Stimulated activated naive CD4-positive, alpha-beta T cell treated with Interleukin-2 at 50 U/mL for 16 hours (primary cell): ENCODE data around the gene AK4.

Source experiments
- DNase-seq: peaks from one replicate; lab custom pipeline; 2025; lab: John Stamatoyannopoulos, UW

Gene AK4

DNA sequence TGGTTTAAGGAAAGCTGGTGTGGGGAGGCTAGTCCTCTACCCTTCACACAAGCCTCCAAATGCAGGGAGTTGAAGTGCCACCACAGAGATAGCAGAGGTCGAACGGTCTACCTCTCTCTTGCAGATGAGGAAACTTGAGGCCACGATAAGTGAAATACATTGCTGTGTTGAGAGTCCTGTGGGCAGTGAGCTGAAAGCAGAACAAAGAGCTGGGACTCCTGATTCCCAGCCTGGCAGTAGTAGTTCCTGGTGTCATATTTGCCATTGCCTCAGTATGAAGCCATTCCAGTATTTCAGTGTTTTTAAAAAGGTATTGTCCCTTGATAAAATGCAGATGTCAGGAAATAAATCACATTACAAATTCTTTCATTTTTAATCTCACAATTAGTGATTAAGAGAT lies 28.6 kb downstream of the AK4 start:
- no peak for DNase-seq

DNA sequence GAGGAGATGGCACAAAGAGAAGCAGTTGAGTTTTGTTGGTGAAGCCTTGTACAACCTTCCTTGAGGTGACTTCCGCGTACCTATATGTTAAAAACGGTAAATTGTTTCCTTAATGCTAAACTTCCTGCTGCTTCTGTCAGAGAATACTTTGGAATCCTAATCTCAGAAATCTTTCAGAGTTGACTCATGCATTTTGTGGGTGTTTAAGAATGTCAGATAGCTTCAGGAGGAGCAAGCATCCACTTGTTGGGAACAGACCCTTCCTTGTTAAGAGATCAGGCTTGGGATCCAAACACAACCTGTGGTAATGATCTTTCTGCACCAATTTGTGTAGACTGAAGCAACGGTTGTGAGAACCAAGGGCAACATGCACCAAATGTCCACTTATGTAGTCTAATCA lies 29.5 kb downstream of the AK4 start:
- DNase-seq, result no peak

DNA sequence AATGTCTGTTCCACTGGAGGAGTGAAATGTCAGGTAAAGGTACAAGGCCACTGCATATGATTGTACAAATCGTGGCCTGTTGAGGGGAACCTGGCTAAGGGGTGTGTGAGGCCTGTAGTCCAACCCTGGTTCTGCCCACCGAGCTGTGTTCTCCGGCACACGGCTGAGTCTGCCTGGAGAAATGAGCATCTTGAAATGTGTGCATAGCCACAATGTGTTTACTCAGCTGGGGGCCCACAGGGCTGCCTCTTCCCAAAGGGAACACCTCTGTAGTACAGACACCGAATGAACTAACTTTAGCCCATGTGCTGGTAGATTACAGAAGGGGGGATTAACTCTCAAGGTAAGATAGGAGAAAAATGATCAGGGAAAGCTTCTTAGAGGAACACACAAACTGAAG lies 30.2 kb downstream of the AK4 start:
- no peak for DNase-seq

DNA sequence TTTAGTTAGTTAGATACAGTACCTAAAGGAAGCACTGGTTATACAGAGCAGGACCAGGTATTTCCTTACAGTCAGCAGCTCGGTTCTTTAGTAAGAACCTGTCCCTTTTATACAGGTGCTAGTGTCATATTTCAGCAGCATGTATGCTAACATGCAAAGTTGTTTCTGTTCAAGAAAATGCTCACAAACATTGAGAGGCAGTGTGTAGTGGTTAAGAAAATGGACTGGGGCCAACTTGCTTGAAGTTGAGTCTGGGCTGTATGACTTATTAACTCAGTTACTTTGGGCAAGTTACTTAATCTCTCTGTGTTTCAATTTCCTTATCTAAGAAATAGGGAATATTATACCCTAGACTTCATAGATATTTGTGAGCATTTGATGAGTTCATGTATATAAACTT lies 31.1 kb downstream of the AK4 start:
- no peak for DNase-seq

DNA sequence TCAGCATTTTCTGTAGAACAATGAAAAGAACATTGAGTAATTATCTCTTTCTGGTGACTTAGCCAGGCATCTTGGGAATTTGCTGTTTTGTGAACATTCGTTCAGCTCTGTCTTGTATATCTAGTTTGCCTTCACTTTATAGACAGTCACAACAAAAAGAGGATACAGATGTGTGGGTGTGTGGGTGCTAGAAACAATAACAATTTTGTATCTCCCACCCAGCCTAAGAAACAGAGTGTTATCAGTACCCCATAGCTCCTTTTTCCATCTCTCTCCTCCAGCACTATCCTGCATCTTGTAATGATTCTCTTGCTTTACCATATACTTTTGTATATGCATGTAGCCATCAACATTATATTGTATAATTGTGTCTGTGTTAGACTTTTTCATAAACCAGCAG lies 33.0 kb downstream of the AK4 start:
- DNase-seq, result no peak

DNA sequence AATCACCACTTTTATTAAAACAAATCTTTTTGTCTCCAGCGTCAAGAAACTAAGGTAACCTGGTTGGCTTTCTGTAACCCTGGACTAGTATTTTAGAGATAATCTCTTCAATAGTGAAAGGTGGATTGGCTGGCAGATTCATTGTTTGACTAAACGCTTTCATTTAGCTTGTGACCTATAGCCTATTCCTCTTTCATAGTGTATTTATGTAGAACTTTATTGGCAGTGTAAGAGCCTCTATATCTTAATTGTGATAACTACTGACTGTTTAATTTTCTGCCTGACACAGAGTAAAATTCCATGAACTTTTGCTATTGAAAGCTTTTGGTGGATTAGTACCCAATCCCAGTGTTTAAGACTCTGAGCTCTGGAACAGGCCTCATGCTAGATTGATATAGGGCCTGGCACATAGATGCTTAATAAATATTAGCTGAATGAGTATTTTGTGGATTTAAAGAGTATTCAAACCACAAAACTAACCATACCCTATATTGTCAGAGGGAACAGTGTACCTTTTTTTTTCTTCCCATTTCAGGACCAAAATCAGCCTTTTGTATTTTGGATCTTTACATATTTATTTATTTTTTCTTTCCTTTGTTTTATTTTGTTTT lies 34.8 kb downstream of the AK4 start:
- DNase-seq, result no peak

DNA sequence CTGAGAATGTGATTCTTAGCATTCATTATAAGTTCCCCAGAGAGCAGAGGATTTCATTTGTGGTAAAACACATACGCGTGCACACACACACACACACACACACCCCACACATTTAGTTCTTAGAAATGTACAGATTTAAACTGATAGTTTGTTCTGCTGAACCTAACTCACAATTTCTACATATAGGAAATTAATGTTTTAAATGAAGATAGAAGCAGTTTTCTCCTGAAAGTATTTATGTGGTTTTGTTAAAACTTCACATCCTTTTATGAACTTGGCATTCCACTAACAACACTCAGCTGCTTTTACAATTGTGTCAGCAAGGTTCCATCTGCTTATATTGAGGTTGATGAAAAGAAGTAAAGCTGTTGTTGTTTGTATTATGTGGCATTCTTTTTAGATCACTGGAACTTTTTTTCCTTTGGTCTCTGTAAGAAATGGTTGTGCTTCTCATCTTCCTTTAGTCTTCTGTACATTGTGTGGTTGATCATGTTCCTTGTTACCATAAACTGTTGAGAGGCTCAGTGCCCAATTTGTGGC lies 41.6 kb downstream of the AK4 start:
- DNase-seq, result no peak

DNA sequence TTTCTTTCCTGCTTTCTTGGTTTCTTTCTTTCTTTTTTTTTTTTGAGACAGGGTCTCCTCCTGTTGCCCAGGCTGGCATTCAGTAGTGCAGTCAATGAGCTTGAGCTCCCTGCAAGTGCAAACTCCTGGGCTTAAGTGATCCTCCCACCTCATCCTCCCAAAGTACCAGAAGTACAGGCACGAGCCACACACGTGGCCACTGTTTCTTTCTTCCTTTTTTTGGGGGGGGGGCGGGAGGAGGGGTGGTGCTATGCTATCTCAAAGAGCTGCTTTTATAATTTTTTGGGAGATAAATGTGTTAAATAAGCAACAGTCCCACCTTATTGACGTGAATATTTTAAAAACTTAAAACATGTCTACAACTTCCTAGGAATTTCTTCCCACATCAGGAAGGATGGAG lies 42.2 kb downstream of the AK4 start:
- DNase-seq, result no peak

DNA sequence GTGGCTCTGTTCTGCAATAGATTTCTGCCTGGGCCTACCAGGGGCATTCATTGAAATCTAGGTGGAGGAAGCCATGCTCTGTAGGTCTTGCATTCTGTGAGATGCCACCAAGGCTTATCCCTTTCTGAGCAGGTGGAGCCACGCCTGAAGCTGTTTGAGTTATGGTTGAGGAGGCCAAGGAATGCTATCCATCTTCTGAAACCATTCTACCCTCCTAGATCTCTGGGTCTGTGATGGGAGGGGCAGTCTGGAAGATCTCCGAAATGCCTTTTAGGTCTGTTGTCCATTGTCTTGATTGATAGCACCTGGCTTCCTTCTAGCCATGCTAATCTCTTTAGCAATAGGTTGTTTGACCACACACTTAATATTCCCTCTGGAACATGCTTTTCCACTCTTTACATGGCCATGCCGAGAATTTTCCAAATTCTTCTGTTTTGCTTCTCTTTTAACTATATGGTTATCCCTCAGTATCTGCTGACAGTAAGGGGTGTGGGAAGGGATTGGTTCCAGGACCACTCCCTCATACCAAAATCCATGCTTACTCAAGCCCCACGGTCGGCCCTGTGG lies 45.2 kb downstream of the AK4 start:
- DNase-seq, result no peak

DNA sequence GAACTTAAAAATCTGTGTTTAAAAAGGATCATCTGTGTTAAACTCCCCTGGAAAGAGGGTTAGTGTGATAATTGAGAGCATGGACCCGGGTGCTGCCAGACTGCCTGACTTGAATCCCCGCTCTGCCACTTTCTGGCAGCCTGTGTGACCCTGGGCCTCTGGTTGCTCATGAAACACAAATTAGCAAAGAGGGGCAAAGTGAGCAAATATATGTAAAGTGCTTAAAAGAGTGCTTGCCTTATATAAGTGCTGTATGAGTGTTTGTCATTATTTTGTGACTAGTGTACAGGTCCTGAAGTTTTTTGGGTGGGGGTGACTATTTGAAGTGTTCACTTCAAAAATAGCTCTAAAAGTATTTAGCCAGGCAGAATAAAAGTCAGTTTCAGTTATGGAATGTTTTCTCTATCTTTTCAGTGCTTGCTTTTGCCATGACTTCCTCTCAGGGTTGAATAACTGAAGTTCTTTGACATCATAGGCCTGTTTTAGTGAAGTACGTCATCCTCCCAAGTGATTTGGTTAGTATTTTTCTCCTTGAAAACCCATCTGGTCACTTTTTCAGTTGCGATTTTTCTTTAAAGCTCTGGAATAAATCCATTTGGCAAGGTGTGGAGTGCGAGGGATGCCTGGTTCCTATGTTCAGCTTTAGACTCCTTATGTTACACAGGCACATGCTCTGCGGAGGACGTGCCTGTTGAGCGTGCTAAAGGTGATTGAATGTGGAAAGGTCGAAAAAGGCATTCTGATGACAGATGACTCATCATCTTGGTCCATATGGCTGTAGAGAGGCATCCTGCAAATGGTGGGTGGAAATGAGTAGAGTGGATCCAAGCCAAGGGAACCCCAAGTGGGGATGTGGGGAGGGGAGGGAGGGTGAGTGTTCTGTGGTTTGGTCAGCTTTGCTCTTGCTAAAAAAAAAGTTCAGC lies 47.8 kb downstream of the AK4 start:
- no peak for DNase-seq

DNA sequence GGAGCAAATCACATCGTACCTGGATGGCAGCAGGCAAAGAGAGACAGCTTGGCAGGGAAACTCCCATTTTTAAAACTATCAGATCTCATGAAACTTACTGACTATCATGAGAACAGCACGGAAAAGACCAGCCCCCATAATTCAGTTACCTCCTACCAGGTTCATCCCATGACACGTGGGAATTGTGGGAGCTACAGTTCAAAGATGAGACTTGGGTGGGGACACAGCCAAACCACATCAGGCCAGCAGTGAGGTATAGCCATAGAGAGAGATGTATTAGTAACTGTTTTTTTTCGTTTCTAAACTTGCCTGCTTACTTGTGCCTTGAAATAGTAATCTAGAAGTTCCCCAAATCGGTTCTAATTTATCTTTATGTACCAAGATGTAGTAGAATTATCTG lies 48.9 kb downstream of the AK4 start:
- no peak for DNase-seq

DNA sequence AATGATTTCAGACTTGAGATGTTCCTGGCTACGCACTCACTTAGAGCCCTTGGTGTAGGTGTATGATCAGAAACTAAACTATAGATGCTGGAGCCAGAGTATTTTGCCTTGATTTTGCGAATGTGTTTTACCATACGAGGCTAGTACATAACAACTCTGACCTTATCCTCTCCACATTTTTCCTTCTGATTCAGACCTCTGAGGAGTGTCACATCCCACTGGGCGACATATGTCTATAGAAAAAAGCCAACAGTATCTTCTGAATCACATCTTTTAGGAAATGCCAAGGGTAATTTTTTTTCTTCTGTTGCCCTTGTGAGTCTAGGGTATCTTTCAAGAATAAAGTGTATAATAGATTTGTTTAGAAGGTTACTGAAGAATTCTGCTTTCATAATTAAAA lies 49.6 kb downstream of the AK4 start:
- DNase-seq, result no peak

DNA sequence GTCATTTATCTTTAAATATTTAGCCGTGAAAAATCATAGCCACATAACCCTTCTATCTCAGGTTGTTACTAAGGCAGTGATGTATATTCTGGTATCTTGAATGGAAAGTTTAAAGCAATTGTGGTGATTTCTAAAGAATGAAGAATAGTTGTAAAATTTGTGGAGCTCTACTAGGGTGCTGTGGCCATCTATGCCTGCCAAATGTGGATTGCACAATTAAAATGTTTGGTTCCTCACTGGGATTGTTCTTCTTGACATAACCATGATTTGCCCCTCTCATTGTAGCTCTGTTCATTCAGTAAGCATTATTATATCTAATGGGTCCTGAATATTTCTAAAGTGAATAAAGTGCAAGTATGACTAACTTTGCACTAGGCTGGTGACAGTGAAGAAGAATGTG lies 50.1 kb downstream of the AK4 start:
- DNase-seq, result no peak

DNA sequence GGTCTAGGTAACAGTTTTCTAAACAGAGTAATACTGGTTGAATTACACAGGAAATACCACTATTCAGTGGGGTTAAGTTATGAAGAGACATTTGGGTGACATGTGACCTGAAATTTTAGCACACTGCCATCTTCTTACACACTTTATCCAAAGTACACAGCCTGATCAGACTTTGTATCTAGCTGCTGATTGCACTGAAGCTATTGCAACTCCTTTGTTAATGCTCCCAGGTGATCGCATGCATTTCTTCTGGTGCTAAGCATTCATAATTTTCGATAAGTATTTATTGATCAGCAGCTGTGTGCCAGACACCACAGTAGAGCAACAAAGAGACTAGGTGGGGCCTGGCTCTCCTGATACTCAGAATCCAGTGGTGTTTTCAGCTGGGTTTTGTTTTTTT lies 52.4 kb downstream of the AK4 start:
- DNase-seq, result no peak

DNA sequence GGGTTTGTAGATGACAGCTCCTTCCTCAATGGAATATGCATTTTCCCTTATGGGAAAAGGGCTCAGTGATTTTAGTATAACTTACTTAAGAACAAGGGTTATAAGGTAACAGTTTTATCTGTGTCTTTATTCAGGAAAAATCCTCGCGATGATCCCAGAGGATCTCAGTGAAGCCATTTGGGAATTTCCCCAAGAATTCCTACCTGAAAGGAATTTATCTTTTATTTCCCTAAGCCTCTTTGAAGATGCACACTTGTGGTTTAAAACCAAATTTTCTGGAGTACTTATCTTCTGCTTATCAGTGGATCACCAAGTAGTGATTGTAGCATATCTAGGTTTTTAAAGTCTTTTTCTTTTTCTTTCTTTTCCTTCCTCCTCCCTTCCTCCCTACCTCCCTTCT lies 58.8 kb downstream of the AK4 start:
- no peak for DNase-seq

DNA sequence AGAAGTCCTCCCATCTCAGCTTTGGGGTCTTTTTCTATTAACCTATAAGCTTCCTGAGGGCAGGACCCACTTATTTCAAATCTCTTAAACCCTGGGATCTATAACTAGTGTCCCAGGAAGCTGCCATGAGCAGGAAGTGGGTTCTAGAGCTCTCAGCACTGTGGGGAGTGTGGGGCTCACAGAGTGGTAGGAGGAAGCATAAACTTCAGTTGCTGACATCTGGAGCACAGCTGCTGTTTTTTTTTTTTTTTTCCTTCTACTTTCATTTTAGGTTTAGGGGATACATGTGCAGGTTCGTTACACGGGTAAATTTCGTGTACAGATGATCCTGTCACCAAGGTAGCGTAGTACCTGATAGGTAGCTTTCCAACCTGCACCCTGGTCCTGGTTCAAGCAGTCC lies 59.3 kb downstream of the AK4 start:
- no peak for DNase-seq

DNA sequence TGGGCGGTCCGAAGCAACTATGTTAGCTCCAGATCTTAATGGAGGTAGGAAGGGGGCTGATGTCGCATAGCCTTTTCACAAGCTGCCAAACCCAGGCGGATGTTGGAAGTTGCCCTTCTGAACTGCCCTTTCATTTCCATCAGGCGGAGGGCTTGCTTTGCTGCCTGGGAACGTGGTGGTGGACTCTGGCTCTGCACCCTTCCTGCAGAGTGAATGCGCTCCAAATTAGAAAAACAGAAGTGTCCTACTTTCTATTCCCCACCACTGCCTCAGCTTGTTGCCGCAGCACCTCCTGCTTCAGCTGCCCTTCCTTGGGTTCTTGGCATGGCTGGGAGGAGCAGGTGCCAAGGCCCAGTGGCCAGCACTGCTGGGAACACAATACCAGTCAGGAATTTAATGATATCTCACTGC lies 60.6 kb downstream of the AK4 start:
- no peak for DNase-seq

DNA sequence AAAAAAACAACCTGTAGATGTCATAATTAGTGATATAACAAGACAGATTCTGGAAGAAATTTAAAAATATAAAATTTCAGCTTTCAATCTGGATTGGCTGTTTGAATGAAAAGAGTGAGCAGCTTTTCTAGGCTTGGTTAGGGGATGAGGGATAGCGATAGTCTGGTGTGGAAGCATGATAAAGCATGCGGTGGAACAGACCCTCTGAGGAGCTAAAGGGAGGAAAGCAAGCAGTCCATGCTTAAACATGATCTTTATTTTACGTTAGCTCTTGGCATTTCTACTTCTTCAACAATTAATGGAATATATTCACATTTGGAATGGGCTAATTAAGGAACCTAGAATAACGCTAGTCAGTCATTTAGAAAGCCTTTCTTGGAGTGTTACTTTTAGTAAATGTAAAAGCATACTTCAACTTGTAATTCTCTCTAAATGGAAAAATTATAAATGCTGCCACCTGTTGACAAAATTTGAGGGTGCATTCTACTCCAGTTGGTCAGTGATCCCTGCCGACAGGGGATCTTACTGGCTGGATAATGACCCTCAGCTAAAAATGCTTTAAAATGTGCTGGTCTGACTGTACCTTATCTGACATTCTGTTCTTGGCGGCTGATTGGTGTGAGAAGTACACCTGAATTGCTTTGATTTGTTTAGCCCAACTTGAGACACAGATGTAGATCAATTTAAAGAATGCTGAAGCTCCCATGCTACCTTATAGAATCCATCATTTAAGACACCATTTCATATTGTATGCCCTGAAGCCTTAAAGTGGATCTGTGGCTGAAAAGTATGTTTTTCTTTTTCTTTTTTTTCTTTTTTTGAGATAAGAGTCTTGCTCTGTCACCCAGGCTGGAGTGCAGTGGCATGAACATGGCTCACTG lies 61.2 kb downstream of the AK4 start:
- no peak for DNase-seq

DNA sequence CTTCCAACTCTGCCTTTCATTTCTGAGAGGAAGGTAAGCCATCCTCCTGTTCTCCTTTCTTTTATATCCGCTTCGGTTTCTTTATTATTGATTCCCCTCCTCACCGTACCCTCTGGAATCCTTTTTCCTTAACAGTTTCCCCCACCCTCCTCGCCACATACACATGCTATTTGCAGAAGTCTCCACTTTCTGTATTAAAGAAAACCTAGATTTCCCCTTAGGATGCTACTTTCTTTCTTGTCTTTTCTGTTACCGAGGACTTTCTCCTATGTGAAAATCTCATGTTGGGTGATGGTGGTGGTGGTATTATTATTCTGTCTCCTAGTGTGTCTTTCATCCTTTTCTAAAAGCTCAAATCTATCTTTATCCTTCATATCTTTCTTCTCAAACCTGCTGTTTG lies 62.3 kb downstream of the AK4 start:
- no peak for DNase-seq

DNA sequence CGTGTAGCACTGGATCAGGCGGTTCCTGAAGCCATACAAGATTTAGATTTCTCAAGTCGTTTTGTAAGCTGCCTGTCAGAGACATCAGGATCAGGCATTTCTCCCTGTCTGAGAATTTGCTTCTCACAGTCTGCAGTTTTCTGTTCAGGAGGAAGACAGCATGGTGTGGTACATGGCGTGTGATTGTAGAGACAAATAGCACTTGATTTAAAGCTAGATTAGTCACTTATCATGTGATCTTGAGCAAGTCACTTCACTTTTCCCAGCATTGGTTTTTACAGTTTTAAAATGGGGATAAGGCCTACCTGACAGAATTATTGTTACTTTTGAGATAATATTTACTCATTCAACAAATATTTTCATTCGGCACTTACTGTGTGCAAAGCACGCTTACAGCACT lies 63.3 kb downstream of the AK4 start:
- DNase-seq, result no peak

DNA sequence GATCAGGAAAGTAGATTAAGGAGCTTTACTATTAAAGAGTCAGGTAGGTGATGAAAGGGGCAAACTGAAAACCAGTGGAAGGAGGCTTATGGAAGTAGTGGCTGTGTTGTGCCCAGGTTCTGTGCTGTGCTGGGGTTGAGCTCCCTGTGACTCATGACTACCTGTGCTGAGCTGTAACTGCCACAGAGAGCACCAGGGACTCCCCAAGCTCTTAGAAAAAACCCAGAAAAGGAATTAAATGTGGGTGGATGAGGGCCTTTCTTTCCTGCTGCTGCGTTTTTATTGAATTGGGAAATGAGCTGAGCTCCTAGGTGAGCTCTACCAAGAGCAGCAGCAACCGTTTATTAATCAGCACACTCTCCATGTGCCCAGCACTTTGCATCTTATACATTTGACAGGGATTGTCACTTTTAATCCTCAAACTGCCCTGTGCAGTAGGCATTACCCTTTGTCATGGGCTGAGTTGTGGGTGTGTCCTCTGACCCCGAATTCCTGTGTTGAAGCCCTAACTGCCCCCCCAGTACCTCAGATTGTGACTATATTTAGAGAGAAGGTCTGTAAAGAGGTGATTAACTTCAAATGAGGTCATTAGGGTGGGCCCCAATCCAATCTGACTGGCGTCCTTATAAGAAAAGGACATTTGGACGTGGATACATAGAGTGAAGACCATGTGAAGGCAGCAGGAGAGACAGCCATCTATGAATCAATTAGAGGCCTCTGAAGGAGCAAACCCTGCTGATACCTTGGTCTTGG lies 65.4 kb downstream of the AK4 start:
- DNase-seq, result no peak
